HG03280 (cell line): ENCODE results near the gene RALGPS1.

Experiments
- ATAC-seq: cut with Tn5 transposase; IDR thresholded peaks from one replicate; pipeline ENCODE4 v1.9.1; 2021; ENCODE audit warnings: mild to moderate bottlenecking, moderate library complexity; ENCODE audit not compliant: unreplicated experiment

Gene RALGPS1

GRCh38 chr9:127147251-127147650 is 232.7 kb downstream of the RALGPS1 start:
- ATAC-seq, result no peak

DNA sequence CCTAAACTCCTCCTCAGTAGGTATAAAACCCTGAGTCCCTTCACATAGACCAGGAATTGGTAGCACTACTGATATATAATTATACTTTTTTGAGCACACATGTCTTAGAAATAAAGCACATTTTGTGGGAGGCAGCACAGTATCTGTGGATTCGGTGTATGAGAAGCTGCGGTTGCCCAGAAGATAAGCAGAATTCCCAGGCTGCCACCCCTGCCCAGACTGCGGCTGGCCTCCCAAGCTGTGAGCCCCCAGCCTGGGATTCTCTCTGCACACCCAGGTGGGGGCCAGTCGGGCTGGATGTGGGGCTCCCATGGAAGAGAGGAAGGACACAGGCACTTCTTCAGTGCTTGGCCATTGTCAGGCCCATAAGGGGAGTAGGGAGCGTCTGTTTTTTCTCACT is 233.4 kb downstream of the RALGPS1 start:
- ATAC-seq, result no peak

- ATAC-seq, result no peak
Measured at GRCh38 chr9:127149010-127149409, 234.4 kb downstream of the RALGPS1 start.

DNA sequence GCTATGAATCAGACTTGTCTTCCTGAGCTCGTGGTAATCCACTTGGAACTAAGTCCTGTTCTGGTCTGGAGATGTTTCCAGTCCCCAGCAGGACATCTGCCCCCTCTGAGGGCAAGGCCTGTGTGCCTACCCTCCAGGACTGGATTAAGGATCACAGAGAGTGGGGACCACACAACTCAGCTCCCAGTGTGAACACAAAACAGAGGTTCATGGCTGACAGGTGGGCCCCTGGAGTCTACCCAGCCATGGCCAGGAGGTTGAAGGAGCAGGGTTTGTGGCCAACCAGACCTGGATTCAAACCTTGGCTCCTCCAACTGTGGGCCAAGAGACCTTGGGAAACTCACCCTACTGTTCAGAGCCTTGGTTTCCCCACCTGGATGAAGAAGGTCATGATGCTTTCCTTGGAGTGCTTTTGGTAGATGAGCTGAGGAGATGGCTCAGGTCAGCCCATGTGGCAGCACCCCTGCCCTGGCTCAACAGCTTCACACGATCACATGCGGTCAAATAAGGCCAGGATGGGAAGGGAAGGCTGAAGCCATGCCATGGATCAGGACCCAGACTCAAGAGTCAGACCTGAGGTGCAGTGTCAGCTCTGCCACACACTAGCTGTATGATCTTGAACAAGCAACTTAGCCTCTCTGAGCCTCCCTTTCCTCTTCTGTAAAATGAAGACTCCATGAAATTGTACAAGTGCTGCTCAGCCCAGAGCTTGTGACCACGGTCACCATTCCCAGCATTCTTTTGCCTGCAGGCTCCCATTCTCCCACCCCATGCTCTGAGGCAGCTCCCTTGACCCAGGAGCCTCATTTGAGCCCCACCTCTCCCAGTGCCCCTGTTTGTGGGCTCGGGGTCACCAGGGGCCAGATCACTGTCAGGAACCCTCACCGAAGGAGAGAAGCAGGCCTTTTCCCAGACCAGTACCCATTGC is 235.1 kb downstream of the RALGPS1 start:
- no peak for ATAC-seq

- no peak for ATAC-seq
Measured at GRCh38 chr9:127153501-127153900, 238.9 kb downstream of the RALGPS1 start.

- ATAC-seq, result no peak
Measured at GRCh38 chr9:127154003-127154389, 239.4 kb downstream of the RALGPS1 start.

DNA sequence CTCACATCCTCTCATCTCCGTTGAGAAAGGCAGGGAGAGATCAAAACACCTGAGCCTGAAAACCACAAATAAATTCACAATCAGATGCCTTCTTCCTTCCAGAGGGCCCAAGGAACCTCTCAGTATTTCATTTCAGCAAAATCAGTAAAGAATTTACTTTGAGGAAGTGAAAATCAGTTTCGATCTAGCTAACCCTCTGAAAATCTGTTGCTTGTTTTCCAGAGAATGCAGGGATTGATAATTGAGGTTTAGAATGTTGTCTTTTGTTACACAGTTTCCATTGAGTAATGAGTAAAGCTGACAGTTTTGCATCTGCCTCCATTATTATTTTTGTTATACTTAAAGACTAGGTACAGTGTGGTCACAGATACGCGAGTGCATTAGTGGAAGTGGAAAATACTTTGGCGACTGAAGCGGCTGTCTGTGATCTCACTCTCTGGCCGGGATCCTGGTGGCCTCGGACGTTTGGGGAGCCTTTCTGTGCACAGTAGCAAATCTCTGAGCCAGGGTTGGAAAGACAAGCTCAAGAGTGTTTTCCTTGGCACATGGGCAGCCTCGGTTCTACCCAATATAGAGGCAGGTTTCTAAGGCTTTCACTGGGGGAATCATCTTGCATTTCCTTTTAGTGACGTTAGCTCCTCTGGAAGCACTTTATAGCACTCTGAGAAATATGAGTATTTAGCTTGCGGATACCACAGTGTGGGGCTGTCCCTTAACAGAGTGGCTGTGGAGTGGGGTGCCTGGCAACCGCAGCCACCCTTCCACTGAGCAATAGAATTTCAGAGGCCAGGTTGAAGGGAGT is 240.0 kb downstream of the RALGPS1 start:
- ATAC-seq, result no peak

- ATAC-seq, result no peak
Measured at GRCh38 chr9:127155314-127155960, 240.9 kb downstream of the RALGPS1 start.

DNA sequence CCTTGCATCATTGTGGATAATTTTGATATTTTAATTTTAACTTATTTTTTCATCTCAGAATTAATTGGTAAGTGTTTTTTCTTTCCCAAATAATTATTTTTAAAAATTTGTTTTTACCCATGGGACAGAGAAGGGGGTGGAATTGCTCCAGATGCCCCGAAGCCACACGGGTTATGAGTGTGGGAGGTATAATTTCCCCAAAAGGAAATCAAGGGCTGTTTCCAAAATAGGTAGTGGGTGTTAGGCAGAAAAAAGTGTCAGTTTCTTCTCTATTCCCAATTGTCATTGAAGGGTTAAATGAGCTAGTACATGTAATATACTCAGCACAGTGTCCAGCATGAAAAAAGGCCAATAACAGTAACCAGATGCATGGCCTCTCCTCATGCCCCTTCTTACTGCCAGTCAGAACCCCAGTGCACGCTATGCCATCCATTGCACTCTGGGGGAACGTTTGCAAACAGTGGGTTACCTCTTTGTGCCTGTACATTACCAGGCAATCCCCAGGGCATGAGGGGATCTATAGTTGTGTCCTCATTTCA is 244.3 kb downstream of the RALGPS1 start:
- ATAC-seq, result no peak

DNA sequence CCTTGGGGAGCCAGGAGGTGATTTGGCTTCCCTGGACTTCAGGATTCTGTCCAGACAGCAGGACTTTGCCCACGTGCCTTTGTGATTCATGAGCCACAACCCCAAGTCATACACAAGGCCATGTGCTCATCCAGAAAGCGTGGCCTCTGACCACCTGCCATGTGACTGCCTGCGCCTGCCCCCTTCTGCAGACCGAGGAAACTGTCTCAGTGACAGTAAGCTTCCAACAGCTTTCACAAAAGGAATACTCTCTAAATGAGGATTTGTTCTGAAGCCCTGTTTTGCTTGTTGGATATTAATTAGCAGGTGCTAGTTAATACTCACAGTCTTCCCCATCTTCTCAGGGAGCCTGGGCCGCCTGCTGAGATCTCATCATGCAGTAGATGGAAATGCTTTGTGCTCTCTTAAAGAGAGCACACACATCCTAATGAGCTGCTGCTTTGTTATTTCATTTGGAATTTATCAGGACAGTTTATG is 244.8 kb downstream of the RALGPS1 start:
- no peak for ATAC-seq

DNA sequence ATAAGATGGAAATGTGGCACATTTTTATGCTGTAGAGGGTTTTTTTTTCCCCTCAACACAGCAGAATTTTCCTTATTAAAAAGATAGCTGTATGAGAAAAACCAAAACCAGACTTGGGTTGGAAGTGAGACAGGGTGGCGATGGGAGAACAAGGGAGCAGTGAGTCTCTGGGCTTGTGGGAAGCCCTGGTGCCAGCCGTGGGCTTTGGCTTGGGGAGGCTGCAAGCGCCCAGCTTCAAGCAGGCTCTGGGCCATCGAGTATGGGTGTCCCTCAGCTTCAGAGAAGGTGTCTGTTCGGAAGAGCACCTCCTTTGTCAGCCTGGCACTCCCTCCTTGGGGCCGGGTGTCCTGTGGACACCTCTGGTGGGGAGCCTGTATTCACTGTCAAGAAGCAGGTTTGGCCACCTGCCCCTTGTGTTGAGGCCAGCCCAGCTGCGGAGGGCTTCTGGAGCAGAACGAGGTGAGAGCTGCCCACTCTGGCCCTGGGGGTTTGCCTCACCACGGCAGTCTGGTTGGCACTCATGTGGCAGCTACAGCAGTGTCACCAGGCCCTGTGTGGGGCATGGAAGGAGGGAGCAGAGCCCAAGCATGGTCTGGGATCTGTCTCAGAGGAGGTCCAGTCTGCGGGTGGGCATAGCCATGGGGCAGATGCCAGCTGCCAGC is 245.5 kb downstream of the RALGPS1 start:
- ATAC-seq, result no peak

DNA sequence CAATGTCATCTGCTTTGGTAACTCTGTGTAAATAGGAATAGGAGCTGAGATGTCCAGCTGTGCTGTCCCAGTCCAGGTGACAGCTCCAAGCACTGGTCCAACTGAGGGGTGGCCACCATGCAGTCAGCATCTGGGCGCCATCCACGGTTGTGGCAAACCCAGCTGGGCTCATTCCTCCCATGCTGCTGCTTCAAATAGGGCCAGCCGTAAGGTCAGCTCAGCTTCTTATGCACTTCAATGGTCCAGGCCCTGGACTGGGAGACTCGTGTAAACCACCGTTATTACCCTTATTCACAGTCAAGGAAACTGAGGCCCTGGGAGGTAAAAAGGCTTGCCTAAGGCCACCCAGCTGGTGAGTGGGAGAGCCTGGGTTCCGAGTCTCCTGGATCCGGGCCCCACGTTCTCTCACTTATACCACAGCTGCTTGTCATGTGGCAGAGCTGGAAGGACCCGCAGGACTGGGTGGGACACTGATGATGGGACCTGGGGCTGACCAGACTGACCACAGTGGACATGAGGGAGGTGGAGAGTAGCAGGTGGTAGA is 246.6 kb downstream of the RALGPS1 start:
- ATAC-seq, result no peak

DNA sequence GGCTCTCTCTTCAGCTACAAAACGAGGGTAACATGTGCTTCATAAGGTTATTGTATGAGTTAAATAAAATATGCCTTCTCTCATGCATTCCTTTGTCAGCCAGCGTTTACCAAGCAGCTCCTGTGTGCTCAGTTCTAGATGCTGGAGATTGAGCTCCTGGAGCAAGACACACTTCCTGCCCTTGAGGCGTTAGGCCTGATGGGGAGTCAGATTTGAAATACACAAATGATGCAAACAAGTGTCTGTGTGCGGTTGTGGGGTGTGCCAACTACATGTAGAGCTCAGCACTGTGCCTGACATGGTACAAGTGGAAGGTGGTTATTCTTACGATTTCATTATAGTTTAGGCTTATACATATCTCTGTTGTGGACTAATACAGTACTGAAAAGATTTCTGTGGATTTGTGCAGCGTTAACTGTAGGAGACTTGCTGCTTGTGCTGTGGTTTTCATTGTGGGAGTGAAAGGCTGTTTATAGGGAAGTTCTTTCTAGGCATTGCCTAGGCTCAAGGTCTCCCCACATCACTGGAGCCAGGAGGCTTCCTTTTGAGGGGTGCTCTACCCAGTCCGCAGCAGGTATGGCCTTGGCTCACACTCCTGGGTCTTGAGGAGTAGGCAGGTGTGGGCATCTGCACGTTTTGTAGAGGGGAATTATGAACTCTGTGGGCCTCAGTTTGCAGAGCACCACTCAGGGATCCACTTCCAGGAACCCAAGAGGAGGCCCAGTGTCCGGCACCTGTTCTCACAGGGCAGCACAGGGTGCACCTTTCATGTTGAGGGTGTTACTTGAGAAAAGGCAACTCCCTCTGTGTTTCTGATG is 247.7 kb downstream of the RALGPS1 start:
- ATAC-seq, result no peak

DNA sequence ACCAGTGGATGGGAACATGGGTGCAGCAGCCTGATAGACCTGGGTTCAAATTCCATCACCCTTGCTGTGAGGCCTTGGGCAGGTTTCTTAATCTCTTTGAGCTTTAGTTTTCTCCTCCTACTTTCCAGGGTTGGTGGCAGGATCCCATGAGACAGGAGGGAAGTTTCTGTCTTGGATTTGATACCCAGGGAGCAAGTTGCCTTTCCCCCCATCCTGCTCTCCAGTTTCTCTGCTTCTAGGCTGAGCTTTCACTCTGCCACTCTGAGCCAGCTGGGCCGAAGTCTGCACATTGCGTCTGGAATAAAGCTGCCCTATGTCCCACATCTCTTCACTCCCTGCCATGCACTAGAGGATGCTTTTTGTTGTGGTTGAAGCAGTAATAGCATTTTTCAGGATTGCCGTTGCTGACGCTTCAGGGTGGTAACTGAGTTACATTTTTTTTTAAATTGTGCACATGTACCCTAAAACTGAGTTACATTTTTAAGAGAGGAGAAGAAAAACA is 248.3 kb downstream of the RALGPS1 start:
- no peak for ATAC-seq

GRCh38 chr9:127163409-127163808 is 248.8 kb downstream of the RALGPS1 start:
- ATAC-seq, result no peak

DNA sequence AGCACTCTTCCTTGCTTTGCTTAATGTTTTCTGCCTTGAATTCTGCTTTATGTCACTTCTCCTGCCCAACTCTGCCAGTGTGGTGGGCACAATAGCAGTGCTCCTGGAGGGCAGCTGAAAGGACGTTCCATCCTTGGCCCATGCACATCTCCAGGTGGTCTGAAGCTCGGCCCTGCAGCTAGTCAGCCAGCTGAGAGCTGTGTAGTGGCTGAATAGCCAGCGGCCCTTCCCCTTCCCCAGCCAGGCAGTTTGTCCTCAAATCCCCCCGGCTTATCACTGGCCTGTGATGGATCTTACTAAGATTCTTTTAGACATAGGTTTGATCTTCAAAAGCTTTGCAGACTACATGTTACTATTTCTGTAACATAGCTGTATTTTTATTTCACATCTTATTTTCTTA is 250.5 kb downstream of the RALGPS1 start:
- no peak for ATAC-seq

GRCh38 chr9:127166111-127166510 is 251.5 kb downstream of the RALGPS1 start:
- ATAC-seq, result no peak

GRCh38 chr9:127166651-127167524 is 252.3 kb downstream of the RALGPS1 start:
- ATAC-seq, result peak; percentile 62
